Mesenchymal stem cell (in vitro differentiated cells and primary cell): ENCODE results near the gene ARFGAP1.

Experiments
- DNase-seq: peaks from one replicate; pipeline ENCODE4 v3.0.0-alpha.2; 2013
- H2AFZ ChIP-seq: one replicate; pipeline ENCODE4 v1.6.1; 2013; ENCODE audit warnings: low read depth, mild to moderate bottlenecking, control low read depth, inconsistent platforms, low read length, moderate library complexity
- H2AK5ac ChIP-seq: 2 replicates; pipeline ENCODE4 v1.6.1; 2013; ENCODE audit warnings: low read length, moderate library complexity, mild to moderate bottlenecking, inconsistent platforms; ENCODE audit not compliant: severe bottlenecking
- H2BK120ac ChIP-seq: one replicate; pipeline ENCODE4 v1.6.1; 2013; ENCODE audit warnings: low read depth, mild to moderate bottlenecking, inconsistent platforms, low read length, moderate library complexity
- H2BK12ac ChIP-seq, 2 experiments: one replicate each; pipeline ENCODE4 v1.6.1; 2013; ENCODE audit warnings: inconsistent platforms in 2 of 2, low read length in 2 of 2, mild to moderate bottlenecking in 2 of 2, moderate library complexity in 2 of 2, control low read depth in 1 of 2
- H2BK15ac ChIP-seq: one replicate; pipeline ENCODE4 v1.6.1; 2013; ENCODE audit warnings: mild to moderate bottlenecking, low read depth, inconsistent platforms; ENCODE audit not compliant: poor library complexity, severe bottlenecking
- H2BK5ac ChIP-seq: 2 replicates; pipeline ENCODE4 v1.6.1; 2013; ENCODE audit warnings: low read depth, mild to moderate bottlenecking, low read length, control low read depth, inconsistent platforms; ENCODE audit not compliant: poor library complexity, severe bottlenecking
- H3K14ac ChIP-seq, 2 experiments: one replicate each; pipeline ENCODE4 v1.6.1; 2013; ENCODE audit warnings: inconsistent platforms in 2 of 2, low read length in 2 of 2, control low read depth in 1 of 2, mild to moderate bottlenecking in 1 of 2, moderate library complexity in 1 of 2
- H3K18ac ChIP-seq, 2 experiments: one replicate each; pipeline ENCODE4 v1.6.1; 2013; ENCODE audit warnings: inconsistent platforms in 2 of 2, low read length in 2 of 2, control low read depth in 1 of 2, low read depth in 1 of 2, mild to moderate bottlenecking in 1 of 2
- H3K23ac ChIP-seq, 2 experiments: one replicate each; pipeline ENCODE4 v1.6.1; 2013; ENCODE audit warnings: inconsistent platforms in 2 of 2, low read length in 2 of 2, mild to moderate bottlenecking in 2 of 2, moderate library complexity in 2 of 2, control low read depth in 1 of 2
- H3K27ac ChIP-seq: 2 replicates; pipeline ENCODE4 v1.5.1; 2013; ENCODE audit warnings: mild to moderate bottlenecking, moderate library complexity, low read length, control low read depth, inconsistent platforms; ENCODE audit not compliant: poor library complexity, severe bottlenecking
- H3K27me3 ChIP-seq, 2 experiments: 2 replicates each; pipeline versions ENCODE4 v1.6.1 to v1.7.0; 2013; ENCODE audit warnings: low read length in 2 of 2, mild to moderate bottlenecking in 2 of 2, moderate library complexity in 2 of 2, control low read depth in 1 of 2, inconsistent platforms in 1 of 2; ENCODE audit not compliant: control insufficient read depth in 1 of 2, insufficient read depth in 1 of 2
- H3K36me3 ChIP-seq, 2 experiments: 2 replicates each; pipeline versions ENCODE4 v1.6.1 to v1.7.0; 2013; ENCODE audit warnings: low read length in 2 of 2, control low read depth in 1 of 2, inconsistent platforms in 1 of 2, low read depth in 1 of 2, mild to moderate bottlenecking in 1 of 2; ENCODE audit not compliant: insufficient read depth in 2 of 2, control insufficient read depth in 1 of 2
- H3K4ac ChIP-seq, 2 experiments: one replicate each; pipeline ENCODE4 v1.6.1; 2013; ENCODE audit warnings: inconsistent platforms in 2 of 2, low read length in 2 of 2, mild to moderate bottlenecking in 2 of 2, moderate library complexity in 2 of 2, control low read depth in 1 of 2, low read depth in 1 of 2
- H3K4me1 ChIP-seq: 2 replicates; pipeline ENCODE4 v1.6.1; 2013; ENCODE audit warnings: low read depth, low read length, control low read depth; ENCODE audit not compliant: control insufficient read depth, insufficient read depth
- H3K4me2 ChIP-seq: 2 replicates; pipeline ENCODE4 v1.6.1; 2013; ENCODE audit warnings: low read length, mild to moderate bottlenecking, inconsistent platforms; ENCODE audit not compliant: poor library complexity, severe bottlenecking
- H3K4me3 ChIP-seq, 2 experiments: 2 replicates each; pipeline versions ENCODE4 v1.5.1 to v1.7.0; 2013; ENCODE audit warnings: low read length in 2 of 2, mild to moderate bottlenecking in 2 of 2, control low read depth in 1 of 2, low read depth in 1 of 2; ENCODE audit not compliant: insufficient read depth in 1 of 2
- H3K79me1 ChIP-seq: replicated peaks from 2 replicates; pipeline ENCODE4 v1.6.1; 2013; ENCODE audit warnings: mild to moderate bottlenecking, control low read depth, low read length, inconsistent platforms; ENCODE audit not compliant: poor library complexity, severe bottlenecking
- H3K9ac ChIP-seq: 2 replicates; pipeline ENCODE4 v1.7.0; 2013; ENCODE audit warnings: mild to moderate bottlenecking, low read length, moderate library complexity
- H3K9me3 ChIP-seq: 2 replicates; pipeline ENCODE4 v1.7.0; 2013; ENCODE audit warnings: mild to moderate bottlenecking, low read length; ENCODE audit not compliant: control insufficient read depth
- H4K8ac ChIP-seq: one replicate; pipeline ENCODE4 v1.6.1; 2013; ENCODE audit warnings: inconsistent platforms, mild to moderate bottlenecking, low read length, moderate library complexity
- H4K91ac ChIP-seq: one replicate; pipeline ENCODE4 v1.6.1; 2013; ENCODE audit warnings: mild to moderate bottlenecking, low read length, inconsistent platforms
- WGBS: methylation state at CpG from one replicate; pipeline ENCODE4 v1.1.7; 2013; ENCODE audit warnings: mixed read lengths; 5-methylcytosine and 5-hydroxymethylcytosine counted together

The ARFGAP1 gene

DNA sequence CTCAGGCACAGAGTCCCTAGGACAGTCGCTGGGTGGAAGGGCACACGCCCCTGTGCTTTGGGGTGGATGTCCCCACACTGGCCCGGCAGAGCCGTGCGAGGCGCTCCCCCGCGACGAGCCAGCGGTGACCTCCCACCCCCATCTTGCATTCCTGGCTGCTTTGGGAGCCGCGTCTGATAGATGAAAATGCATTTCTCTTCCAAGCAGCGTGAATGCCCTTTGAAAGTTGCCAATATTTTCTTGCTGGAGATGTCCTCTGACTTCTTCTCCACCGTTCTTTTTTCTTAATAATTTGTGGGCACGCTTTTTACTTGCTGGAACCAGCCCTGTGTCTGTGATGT is 50.3 kb downstream of the ARFGAP1 start:
- no peaks in the 10 kb centered on the region for H3K79me1 ChIP-seq
- no peak overlapping the region for H3K4me2 ChIP-seq
- H3K9ac ChIP-seq = no peak overlapping the region
- H4K8ac ChIP-seq = no peak overlapping the region
- H3K4me1 ChIP-seq = no peaks in the 10 kb centered on the region
- DNase-seq = no peak
- H3K23ac ChIP-seq = no peak overlapping the region
- peaks cover 21 to 61% of the 10 kb centered on the region in 2 experiments for H3K27me3 ChIP-seq
- no peak overlapping the region for H3K4ac ChIP-seq
- H3K14ac ChIP-seq = no peak overlapping the region
- H3K27ac ChIP-seq = no peak overlapping the region
- WGBS = 70% methylated on average over 15 of the region's 15 CpGs
- no peak overlapping the region for H2BK12ac ChIP-seq
- no peaks in the 10 kb centered on the region for H3K9me3 ChIP-seq
- H2BK5ac ChIP-seq = no peak overlapping the region
- H3K4me3 ChIP-seq = no peak overlapping the region
- H2BK120ac ChIP-seq = no peak overlapping the region
- no peak overlapping the region for H2AFZ ChIP-seq
- no peaks in the 10 kb centered on the region for H3K36me3 ChIP-seq
- no peak overlapping the region for H2BK15ac ChIP-seq
- no peak overlapping the region for H2AK5ac ChIP-seq
- H3K18ac ChIP-seq = no peak overlapping the region
- H4K91ac ChIP-seq = no peak overlapping the region

DNA sequence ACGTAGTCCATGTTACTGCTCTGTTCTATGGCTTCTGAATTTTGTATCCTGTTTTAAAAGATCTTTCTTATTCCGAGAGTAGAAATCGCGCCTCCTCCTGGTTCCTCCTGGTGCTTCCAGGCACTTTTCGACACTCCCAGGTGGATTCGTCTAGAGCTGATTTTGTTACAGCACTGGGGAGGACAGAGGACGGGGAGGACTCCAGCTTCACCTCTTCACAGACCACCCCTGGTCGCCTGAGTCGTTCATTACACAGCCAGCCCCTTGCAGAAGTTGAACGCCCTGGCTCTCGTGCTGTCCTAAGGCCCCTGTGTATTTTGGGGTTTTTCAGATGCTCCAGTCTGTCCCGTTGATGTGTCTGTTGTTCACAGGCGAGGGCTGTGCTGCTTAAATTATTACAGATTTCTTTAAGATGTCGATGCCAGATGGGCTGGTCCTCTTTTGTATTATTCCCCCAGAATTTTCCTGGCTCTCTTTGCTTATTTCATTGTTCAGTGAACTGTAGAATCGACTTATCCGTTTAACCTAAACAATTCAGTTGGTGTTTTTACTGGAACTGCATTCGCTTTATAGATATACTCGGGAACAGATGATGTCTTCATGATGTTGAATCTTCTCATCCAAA is 50.9 kb downstream of the ARFGAP1 start:
- 74% methylated on average over 18 of the region's 18 CpGs for WGBS
- no peaks in the 10 kb centered on the region for H3K4me1 ChIP-seq
- no peaks in the 10 kb centered on the region for H3K36me3 ChIP-seq
- H3K23ac ChIP-seq = no peak overlapping the region
- H3K27me3 ChIP-seq = peaks cover 21 to 66% of the 10 kb centered on the region in 2 experiments
- H3K14ac ChIP-seq = no peak overlapping the region
- no peak overlapping the region for H2BK12ac ChIP-seq
- no peak overlapping the region for H2BK15ac ChIP-seq
- H3K27ac ChIP-seq = no peak overlapping the region
- H2AK5ac ChIP-seq = no peak overlapping the region
- H3K9ac ChIP-seq = no peak overlapping the region
- H3K4me2 ChIP-seq = no peak overlapping the region
- no peak overlapping the region for H2BK120ac ChIP-seq
- H4K8ac ChIP-seq = no peak overlapping the region
- H3K18ac ChIP-seq = no peak overlapping the region
- no peak overlapping the region for H3K4me3 ChIP-seq
- H3K9me3 ChIP-seq = no peaks in the 10 kb centered on the region
- no peak overlapping the region for H3K4ac ChIP-seq
- no peak overlapping the region for H4K91ac ChIP-seq
- no peak overlapping the region for H2AFZ ChIP-seq
- H3K79me1 ChIP-seq = no peaks in the 10 kb centered on the region
- no peak for DNase-seq
- no peak overlapping the region for H2BK5ac ChIP-seq

DNA sequence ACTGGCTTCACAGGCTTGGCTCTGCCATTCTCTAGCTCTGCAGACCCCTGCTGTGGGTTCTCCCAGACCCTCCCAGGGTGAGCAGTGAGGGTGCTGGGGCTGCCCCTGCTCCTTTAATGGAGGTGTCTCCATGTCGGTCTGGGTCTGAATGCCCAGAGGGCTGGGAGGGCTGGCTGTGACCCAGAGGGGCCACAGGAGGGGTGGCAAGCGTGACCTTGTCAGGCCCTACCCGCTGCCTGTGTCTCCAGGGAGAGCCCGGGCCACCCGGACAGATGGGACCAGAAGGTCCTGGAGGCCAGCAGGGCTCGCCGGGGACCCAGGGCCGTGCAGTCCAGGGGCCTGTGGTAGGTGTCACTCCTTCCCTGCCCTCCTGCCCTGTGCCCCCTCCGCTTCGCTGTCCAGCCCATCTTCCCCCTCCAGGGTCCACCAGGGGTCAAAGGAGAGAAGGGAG is 52.4 kb downstream of the ARFGAP1 start:
- Histone ChIP-seq H2AFZ (no peak overlapping the region), H2BK120ac (no peak overlapping the region), H3K9ac (no peak overlapping the region), H3K36me3 (no peaks in the 10 kb centered on the region), H3K79me1 (no peaks in the 10 kb centered on the region), H3K23ac (no peak overlapping the region), H3K9me3 (no peaks in the 10 kb centered on the region), H2BK12ac (no peak overlapping the region), H3K4ac (no peak overlapping the region), H2BK15ac (no peak overlapping the region), H2AK5ac (no peak overlapping the region), H3K4me1 (peaks cover 2% of the 10 kb centered on the region), H3K4me3 (no peak overlapping the region), H2BK5ac (no peak overlapping the region), H3K14ac (no peak overlapping the region), H3K27ac (no peak overlapping the region), H4K8ac (no peak overlapping the region), H3K4me2 (no peak overlapping the region), H3K18ac (no peak overlapping the region), H4K91ac (no peak overlapping the region), H3K27me3 (peaks cover 21 to 57% of the 10 kb centered on the region in 2 experiments)
- 82% methylated on average over 8 of the region's 10 CpGs for WGBS
- DNase-seq = no peak

DNA sequence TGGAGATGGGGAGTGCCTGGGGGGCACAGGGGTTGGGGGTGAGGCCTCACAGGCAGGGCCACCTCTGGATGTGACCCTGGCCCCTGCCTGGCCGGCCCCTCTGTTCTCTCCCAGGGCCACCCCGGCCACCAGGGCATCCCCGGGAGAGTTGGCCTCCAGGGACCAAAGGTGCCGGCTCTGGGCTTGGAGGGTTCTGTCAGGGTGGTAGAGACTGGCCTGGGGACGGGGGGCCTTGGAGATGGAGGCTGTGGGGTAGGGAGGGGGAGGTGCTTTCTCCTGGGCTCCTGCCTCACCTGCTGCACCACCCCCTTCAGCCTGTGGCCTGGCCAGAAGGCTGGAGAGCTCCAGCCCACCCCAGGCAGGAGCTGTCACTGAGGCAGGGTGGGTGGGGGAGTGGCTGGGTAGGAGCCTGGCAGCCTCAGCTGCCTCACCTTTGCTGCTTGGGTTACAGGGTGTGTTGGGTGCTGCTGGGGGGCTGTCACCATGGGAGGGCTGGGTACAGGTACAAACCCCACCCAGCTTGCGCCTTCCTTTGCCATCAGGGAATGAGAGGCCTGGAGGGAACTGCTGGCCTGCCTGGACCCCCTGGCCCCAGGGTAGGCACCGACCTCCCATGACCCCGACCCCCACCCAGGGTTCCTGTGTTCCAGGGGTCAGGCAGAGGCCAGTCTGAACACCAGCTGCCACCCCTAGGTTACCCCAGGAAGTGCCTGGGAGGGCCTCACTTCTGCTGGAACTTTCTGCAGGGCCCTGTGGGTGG is 53.1 kb downstream of the ARFGAP1 start:
- H3K9me3 ChIP-seq = no peaks in the 10 kb centered on the region
- H2AK5ac ChIP-seq = no peak overlapping the region
- no peak overlapping the region for H2BK12ac ChIP-seq
- no peak overlapping the region for H3K9ac ChIP-seq
- WGBS = 82% methylated on average over 8 of the region's 8 CpGs
- H2BK15ac ChIP-seq = no peak overlapping the region
- no peak overlapping the region for H3K4ac ChIP-seq
- H3K27ac ChIP-seq = no peak overlapping the region
- H3K4me2 ChIP-seq = no peak overlapping the region
- H2AFZ ChIP-seq = no peak overlapping the region
- no peak overlapping the region for H2BK5ac ChIP-seq
- H3K14ac ChIP-seq = no peak overlapping the region
- no peak overlapping the region for H4K91ac ChIP-seq
- no peak for DNase-seq
- H3K4me1 ChIP-seq = peaks cover 2% of the 10 kb centered on the region
- no peak overlapping the region for H3K18ac ChIP-seq
- H3K79me1 ChIP-seq = no peaks in the 10 kb centered on the region
- no peak overlapping the region for H3K4me3 ChIP-seq
- H3K23ac ChIP-seq = no peak overlapping the region
- H3K36me3 ChIP-seq = no peaks in the 10 kb centered on the region
- H3K27me3 ChIP-seq = peaks cover 21 to 53% of the 10 kb centered on the region in 2 experiments
- H2BK120ac ChIP-seq = no peak overlapping the region
- no peak overlapping the region for H4K8ac ChIP-seq
